ENCODE data around the gene GAB2.

GRCh38 chr11:78311702-78312371 lies 105.8 kb downstream of the GAB2 start:
- TF ChIP-seq CTCF (IDR thresholded peaks at IDR 0.05): no peak
- TF ChIP-seq POLR2AphosphoS5 (IDR thresholded peaks at IDR 0.05): no peak
- no peak for TF ChIP-seq POLR2A (IDR thresholded peaks at IDR 0.05)

All from stomach (tissue), 4 donors.